Immature natural killer cell (primary cell): ENCODE measurements around the gene METTL17. TPM values are rescaled to one million over a fixed set of nuclear protein-coding genes. Genes with fewer than 3 reads are reported as not detected.
"Not testable (repeated sequence)": the region's sequence is repeated elsewhere in the genome, so short reads cannot be mapped to it uniquely, and the experiment has no call there.

Experiments
- DNase-seq, 3 donors: peaks; one replicate each; pipeline ENCODE4 v3.0.0; 2022; ENCODE audit warnings: mixed read lengths in 1 of 3
- H3K27ac Mint-ChIP-seq, 6 donors: one replicate each; pipeline ENCODE4 v1.8.0; 2020; ENCODE audit warnings: mixed read lengths in 6 of 6, mild to moderate bottlenecking in 5 of 6, inconsistent platforms in 4 of 6, moderate library complexity in 3 of 6
- H3K27me3 Mint-ChIP-seq, 3 donors: one replicate each; pipeline ENCODE4 v1.8.0; 2020 to 2021; ENCODE audit warnings: low read depth in 3 of 3, mild to moderate bottlenecking in 3 of 3, mixed read lengths in 3 of 3, moderate library complexity in 3 of 3, inconsistent platforms in 1 of 3
- H3K36me3 Mint-ChIP-seq, 3 donors: one replicate each; pipeline ENCODE4 v1.8.0; 2020; ENCODE audit warnings: mixed read lengths in 3 of 3, inconsistent platforms in 2 of 3, mild to moderate bottlenecking in 2 of 3
- H3K4me1 Mint-ChIP-seq, 2 donors: one replicate each; pipeline ENCODE4 v1.8.0; 2020; ENCODE audit warnings: inconsistent platforms in 2 of 2, mild to moderate bottlenecking in 2 of 2, mixed read lengths in 2 of 2, moderate library complexity in 1 of 2
- H3K4me3 Mint-ChIP-seq, 5 donors: one replicate each; pipeline ENCODE4 v1.8.0; 2020; ENCODE audit warnings: mild to moderate bottlenecking in 5 of 5, mixed read lengths in 5 of 5, inconsistent platforms in 3 of 5, moderate library complexity in 3 of 5
- H3K9me3 Mint-ChIP-seq, 6 donors: one replicate each; pipeline ENCODE4 v1.8.0; 2020; ENCODE audit warnings: mild to moderate bottlenecking in 6 of 6, mixed read lengths in 6 of 6, inconsistent platforms in 4 of 6, moderate library complexity in 3 of 6
- polyA plus RNA-seq, 3 donors: library from polyadenylated mRNA; unstranded; fragments of 300-500 nt; fragmentation: Illumina TruSeq; gene quantifications; one replicate each; pipeline ENCODE4 v1.2.3, GENCODE V29; 2021

Gene METTL17, protein sequence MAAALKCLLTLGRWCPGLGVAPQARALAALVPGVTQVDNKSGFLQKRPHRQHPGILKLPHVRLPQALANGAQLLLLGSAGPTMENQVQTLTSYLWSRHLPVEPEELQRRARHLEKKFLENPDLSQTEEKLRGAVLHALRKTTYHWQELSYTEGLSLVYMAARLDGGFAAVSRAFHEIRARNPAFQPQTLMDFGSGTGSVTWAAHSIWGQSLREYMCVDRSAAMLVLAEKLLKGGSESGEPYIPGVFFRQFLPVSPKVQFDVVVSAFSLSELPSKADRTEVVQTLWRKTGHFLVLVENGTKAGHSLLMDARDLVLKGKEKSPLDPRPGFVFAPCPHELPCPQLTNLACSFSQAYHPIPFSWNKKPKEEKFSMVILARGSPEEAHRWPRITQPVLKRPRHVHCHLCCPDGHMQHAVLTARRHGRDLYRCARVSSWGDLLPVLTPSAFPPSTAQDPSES
- 10 to 100 TPM; 30.4 to 39.6 (median 32.1) TPM for polyA plus RNA-seq

DNA sequence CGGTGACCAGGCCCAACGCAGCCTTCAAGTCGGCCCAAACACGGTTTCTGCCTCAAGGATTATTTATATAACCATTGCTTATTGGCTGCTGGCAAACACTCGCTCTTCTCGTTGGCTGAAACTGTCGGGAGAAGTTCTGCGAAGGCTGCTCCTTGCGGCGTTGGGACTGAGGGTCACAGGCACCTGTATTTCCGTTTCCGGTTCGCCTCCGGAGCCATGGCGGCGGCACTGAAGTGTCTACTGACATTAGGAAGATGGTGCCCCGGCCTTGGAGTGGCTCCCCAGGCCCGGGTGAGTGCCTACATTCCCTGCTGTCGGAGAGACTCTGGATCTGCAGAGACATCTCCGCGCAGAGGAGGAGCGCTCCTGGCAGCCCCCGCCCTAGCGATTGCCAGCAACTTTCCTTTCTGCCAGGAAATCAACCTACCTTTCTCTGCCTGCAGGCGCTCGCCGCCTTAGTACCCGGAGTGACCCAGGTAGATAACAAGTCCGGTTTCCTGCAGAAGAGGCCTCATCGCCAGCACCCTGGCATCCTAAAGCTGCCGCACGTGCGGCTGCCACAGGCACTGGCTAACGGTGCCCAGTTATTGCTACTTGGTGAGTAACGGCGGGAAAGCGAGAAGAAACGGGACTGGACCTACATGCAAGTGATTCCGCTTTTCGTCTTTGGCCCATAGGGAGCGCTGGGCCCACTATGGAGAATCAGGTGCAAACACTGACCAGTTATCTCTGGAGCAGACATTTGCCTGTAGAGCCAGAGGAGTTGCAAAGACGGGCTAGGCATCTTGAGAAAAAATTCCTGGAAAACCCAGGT is at the start of gene METTL17:
Gene METTL17, plus strand, starts transcription at position 194 of the 814 bp plus-strand sequence. Its CDS starts 23 bp downstream, at position 217.
- H3K27ac Mint-ChIP-seq, result peak within 1 kb of the TSS; percentile 85 to 95 (median 90)
- H3K4me1 Mint-ChIP-seq, result peaks cover 20 to 42% of the 10 kb centered on the region in 2 donors
- DNase-seq, result peak; percentile 76 to 85 (median 77)
- no peaks in the 10 kb centered on the region for H3K9me3 Mint-ChIP-seq
- peaks cover 0 to 4% (median 3%) of the 10 kb centered on the region in 3 donors for H3K27me3 Mint-ChIP-seq
- H3K4me3 Mint-ChIP-seq, result peak within 1 kb of the TSS; percentile 91 to 98 (median 96)
- peaks cover 3 to 23% (median 20%) of the 10 kb centered on the region in 3 donors for H3K36me3 Mint-ChIP-seq

DNA sequence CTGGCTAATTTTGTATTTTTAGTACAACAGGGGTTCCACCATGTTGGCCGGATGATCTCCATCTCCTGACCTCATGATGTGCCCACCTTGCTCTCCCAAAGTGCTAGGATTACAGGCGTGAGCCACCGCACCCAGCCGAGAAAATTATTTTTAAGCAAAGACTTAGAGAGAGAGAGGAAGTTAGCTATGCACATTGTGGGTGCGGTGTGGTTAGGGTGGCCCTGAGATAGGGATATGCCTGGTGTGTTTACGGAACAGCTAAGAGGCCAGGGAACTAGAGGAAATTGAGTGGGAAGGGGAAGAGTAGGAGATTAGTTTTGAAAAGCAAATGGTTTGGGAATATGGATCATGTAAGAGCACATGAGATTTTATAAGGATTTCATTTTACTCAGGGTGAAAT is 44.6 kb upstream of the METTL17 start:
- H3K4me1 Mint-ChIP-seq, H3K9me3 Mint-ChIP-seq, H3K27ac Mint-ChIP-seq, DNase-seq, H3K4me3 Mint-ChIP-seq, H3K36me3 Mint-ChIP-seq: not testable (repeated sequence)
- peaks cover 8 to 13% (median 9%) of the 10 kb centered on the region in 3 donors for H3K27me3 Mint-ChIP-seq

DNA sequence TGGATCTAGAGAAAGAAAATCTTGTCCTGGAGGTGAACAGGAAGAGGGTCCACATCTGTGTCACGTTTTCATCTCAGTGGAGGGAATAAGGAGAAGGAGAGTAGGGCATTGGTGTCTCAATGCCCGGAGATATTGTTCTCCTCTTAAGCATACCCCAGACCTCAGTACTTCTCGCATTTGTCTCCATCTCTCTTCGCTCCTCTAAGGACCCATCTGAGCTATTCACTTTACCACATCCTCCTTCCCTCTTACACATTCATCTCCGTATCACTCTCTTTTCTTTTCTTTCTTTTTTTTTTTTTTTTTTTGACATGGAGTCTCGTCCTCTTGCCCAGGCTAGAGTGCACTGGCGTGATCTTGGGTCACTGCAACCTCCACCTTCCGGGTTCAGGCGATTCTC is 43.1 kb upstream of the METTL17 start:
- H3K4me3 Mint-ChIP-seq, DNase-seq, H3K27me3 Mint-ChIP-seq, H3K27ac Mint-ChIP-seq, H3K9me3 Mint-ChIP-seq, H3K36me3 Mint-ChIP-seq, H3K4me1 Mint-ChIP-seq: not testable (repeated sequence)

DNA sequence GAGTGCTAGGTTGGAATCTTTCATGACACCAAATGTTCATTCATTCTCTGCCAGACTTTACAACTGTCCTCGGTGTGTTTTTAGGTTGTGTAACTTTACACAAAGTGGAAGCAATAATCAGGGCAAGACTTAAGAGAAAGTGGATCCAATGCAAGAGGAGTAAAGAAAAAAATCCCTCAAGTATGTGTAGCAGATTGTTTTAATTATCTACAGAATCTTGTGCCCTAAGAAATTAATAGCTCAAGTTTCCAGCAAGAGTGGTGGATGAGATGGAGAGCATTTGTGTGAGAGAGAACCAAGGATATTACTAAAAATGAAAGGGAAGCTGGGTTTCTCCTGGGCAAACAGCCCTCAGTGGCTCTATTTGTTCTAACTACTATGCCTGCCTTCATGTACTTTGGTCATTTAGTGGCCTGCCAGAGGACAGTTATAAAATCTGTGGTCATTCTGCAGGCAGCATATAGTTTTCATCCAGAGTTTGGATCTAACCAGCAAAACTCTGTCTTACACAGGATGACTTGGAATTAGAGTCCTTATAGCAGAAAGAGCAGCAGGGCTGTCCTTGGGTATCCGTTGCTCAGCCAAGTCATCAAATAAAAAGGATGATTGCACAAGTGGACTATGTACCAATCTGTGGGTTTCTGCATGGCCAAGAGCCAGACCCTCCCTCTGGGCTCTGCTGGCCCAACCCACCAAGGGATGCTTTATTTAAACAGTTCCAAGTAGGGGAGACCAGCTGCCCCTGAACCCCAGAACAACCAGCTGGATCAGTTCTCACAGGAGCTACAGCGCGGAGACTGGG is 34.8 kb upstream of the METTL17 start, which contains the start of gene RNASE2:
Gene RNASE2, plus strand, starts transcription at position 752 of the 802 bp plus-strand sequence. CDS start 285 bp downstream, outside the sequence.
- H3K4me3 Mint-ChIP-seq, H3K9me3 Mint-ChIP-seq, H3K27ac Mint-ChIP-seq, H3K4me1 Mint-ChIP-seq, H3K36me3 Mint-ChIP-seq, DNase-seq: not testable (repeated sequence)
- H3K27me3 Mint-ChIP-seq, result peaks cover 0 to 18% (median 4%) of the 10 kb centered on the region in 3 donors

DNA sequence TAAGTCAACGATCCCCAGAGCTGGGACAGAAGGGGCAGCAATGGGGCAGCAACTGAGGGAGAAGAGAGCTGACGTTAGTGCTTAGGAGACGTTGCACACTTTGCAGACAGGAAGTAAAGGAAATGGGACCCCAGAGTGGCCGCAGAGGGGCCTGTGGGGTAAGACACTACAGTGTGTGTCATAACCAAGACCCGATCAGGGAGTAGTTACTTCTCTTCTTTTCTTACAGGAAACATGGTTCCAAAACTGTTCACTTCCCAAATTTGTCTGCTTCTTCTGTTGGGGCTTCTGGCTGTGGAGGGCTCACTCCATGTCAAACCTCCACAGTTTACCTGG is 34.3 kb upstream of the METTL17 start:
- not testable (repeated sequence) for H3K4me1 Mint-ChIP-seq, H3K4me3 Mint-ChIP-seq, H3K36me3 Mint-ChIP-seq, DNase-seq, H3K27ac Mint-ChIP-seq, H3K9me3 Mint-ChIP-seq
- peaks cover 0 to 18% (median 4%) of the 10 kb centered on the region in 3 donors for H3K27me3 Mint-ChIP-seq

DNA sequence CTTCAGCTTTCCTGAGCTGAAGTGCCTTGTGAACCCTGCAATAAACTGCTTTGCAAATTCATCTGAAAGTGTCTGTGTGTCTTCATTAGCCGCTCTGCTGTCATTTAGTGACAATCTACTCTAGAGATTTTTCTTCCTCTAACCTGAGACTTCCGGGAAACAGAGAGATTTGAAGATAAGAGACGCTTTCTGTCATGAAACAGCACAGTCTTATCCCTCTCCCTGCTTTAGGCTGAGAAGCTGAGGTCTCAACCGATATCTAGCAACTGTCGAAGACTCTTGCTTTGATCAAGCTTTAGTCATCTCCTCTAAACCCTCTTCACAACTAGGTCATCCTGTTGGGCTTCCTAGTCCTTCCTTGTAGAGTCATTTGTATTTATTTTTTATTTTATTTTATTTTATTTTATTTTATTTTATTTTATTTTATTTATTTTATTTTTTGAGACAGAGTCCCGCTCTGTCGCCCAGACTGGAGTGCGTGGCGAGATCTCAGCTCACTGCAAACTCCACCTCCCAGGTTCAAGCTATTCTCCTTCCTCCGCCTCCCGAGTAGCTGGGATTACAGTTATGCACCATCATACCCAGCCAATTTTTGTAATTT is 33.3 kb upstream of the METTL17 start:
- Mint-ChIP-seq H3K4me3 (no peak overlapping the region), H3K27me3 (peaks cover 0 to 18% (median 4%) of the 10 kb centered on the region in 3 donors), H3K9me3 (peaks cover 0 to 2% (median 0%) of the 10 kb centered on the region in 6 donors), H3K4me1 (peaks cover 6 to 13% of the 10 kb centered on the region in 2 donors), H3K36me3 (no peaks in the 10 kb centered on the region), H3K27ac (no peak overlapping the region)
- DNase-seq, result no peak

DNA sequence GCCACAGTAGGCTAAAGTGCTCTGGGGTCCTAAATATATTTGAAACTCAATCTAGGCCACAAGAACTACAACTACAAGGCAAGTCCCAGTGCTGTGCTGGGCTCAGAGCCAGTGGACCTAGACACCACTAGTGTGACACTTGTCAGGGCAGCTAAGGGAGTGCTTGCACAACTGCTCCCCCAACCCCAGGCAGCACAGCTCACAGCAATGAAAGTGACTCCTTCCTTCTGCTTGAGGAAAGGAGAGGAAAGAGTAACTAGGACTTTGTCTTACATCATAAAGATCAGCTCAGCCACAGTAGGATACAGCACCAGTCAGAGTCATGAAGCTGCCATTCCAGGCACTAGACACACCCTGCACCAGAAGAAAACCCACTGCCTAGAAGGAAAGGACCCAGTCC is 30.8 kb upstream of the METTL17 start:
- not testable (repeated sequence) for H3K36me3 Mint-ChIP-seq, H3K9me3 Mint-ChIP-seq, H3K4me3 Mint-ChIP-seq, DNase-seq
- peaks cover 0 to 15% (median 4%) of the 10 kb centered on the region in 3 donors for H3K27me3 Mint-ChIP-seq
- H3K4me1 Mint-ChIP-seq, result peaks cover 10 to 22% of the 10 kb centered on the region in 2 donors
- peak overlapping the region in 1 of 6 donors; percentile 13 for H3K27ac Mint-ChIP-seq

DNA sequence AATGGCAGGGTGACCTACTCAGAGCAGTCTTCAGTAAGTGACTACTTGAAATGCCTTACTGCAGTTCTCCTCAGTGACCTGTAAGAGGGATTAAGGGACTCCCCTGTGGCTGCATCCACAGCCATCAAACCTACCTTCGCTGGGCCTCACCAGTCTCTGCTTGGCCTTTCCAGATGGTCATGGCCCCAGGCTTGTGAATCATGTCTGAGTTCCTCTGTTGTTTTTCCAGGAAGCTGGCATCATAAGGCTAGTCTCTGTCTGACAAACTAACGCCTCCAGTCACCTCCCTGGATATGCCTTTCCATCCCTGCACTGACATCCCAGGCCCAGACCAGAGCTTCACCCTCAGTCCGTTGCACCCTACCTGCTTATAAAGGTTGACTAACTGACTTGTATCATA is 20.4 kb upstream of the METTL17 start:
- Mint-ChIP-seq H3K4me3 (no peak overlapping the region), H3K9me3 (no peaks in the 10 kb centered on the region), H3K27ac (no peak overlapping the region), H3K27me3 (peaks cover 6 to 18% (median 7%) of the 10 kb centered on the region in 3 donors), H3K36me3 (no peaks in the 10 kb centered on the region), H3K4me1 (peaks cover 11 to 17% of the 10 kb centered on the region in 2 donors)
- DNase-seq, result no peak

DNA sequence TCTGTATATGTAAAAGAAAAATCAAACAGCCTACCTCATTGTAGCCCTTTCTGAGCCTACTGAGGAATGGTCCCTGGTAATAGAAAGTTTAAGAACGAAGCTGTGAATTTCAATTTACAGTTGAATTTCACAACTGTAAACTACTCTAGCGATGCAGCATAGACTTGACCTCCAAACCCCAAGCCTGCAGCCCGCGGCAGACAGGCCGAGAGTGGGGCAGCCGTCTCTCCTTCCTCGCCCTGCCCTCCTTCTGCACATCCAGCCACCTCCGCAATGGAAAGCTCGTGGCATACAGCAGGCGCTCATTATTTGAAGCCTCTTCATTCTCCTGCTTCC is 19.2 kb upstream of the METTL17 start:
- H3K4me1 Mint-ChIP-seq, result peaks cover 11 to 17% of the 10 kb centered on the region in 2 donors
- H3K27ac Mint-ChIP-seq, result peak overlapping the region in 1 of 6 donors; percentile 57
- no peaks in the 10 kb centered on the region for H3K9me3 Mint-ChIP-seq
- H3K4me3 Mint-ChIP-seq, result peak overlapping the region; percentile 89 to 96 (median 92)
- no peak for DNase-seq
- H3K27me3 Mint-ChIP-seq, result peaks cover 5 to 16% (median 6%) of the 10 kb centered on the region in 3 donors
- H3K36me3 Mint-ChIP-seq, result no peaks in the 10 kb centered on the region

DNA sequence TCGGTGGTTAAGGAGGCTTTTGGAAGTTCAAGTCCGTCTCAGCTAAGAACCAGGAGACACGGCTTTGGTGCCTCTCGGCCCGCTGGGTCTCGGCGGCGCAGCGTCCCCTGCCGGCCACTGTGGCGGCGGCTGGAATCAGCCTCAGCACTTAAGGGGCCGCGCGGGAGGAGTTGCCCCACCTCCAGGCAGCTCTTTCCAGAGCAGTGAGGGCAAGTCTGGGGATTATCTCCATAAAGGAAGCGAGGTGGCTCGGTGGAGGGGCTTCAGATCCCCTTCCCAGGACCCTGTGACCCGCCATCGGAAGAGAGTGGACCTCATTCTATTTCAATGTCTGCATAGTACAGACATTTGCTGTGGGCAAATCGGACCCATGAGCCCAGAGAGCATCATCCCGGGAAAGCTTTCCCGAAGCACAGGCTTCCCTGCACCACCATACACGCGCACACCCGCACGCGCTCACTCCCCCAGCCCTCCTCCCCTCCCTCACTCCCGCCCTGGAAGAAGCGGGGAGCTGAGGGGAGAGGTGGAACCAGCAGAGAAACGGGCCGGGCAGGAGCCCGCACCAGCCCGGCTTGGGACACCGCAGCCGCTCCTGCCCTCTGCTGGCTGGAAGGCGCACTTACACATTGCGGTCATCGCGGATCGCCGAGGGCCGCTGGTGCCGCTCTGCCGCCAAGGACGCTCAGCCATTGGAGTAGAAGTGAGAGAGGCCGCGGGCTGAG is 18.6 kb upstream of the METTL17 start:
- Mint-ChIP-seq H3K27ac (peak overlapping the region in 5 of 6 donors; percentile 52 to 80 (median 71)), H3K4me1 (peaks cover 11 to 17% of the 10 kb centered on the region in 2 donors), H3K36me3 (no peaks in the 10 kb centered on the region), H3K9me3 (no peaks in the 10 kb centered on the region), H3K4me3 (peak overlapping the region; percentile 89 to 96 (median 92)), H3K27me3 (peaks cover 5 to 17% (median 6%) of the 10 kb centered on the region in 3 donors)
- peak; percentile 72 to 79 (median 77) for DNase-seq

DNA sequence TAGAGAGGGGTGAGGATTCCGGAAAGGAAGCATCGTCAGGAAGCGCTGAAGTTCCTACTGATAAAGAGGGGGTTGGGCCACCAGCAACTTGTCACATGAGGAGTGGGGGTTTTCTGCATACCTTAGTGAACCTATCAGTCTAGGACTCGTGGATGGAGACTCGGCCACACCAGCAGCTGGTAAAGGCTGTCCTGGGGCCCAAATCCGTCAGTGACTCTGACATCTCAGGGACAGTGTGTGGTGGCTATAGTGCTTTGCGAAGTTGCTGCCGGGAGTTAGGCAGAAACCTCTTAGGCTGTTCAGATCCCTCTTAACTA is 18.1 kb upstream of the METTL17 start:
- Mint-ChIP-seq H3K4me1 (peaks cover 11 to 17% of the 10 kb centered on the region in 2 donors), H3K4me3 (peak overlapping the region; percentile 89 to 96 (median 92)), H3K9me3 (no peaks in the 10 kb centered on the region), H3K27me3 (peaks cover 6 to 14% (median 6%) of the 10 kb centered on the region in 3 donors), H3K27ac (peak overlapping the region in 3 of 6 donors; percentile 57 to 71 (median 71)), H3K36me3 (no peaks in the 10 kb centered on the region)
- no peak for DNase-seq

DNA sequence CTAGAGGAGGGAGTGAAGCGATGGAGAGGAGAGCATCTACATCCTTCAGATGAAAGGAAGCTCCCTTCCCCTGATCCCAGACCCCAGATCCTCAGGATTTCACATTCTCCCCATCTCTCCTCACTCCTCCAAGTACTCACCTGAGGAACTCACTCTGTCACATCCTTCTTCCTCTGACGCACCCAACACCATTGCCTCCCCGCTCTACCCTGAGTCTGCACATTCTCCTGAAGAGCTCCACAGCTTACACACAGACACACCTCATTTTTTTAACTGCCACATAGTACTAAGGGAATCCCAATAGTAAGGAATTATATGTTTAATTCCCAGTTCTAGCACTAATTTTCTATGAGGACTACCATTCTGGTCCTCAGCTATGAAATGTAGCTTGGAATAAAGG is 16.3 kb upstream of the METTL17 start:
- Mint-ChIP-seq H3K27me3 (peaks cover 4 to 10% (median 8%) of the 10 kb centered on the region in 3 donors), H3K9me3 (no peaks in the 10 kb centered on the region), H3K36me3 (no peaks in the 10 kb centered on the region), H3K27ac (no peak overlapping the region), H3K4me3 (peak overlapping the region in 1 of 5 donors; percentile 17), H3K4me1 (peaks cover 11 to 17% of the 10 kb centered on the region in 2 donors)
- no peak for DNase-seq
